Kidney epithelial cell (primary cell): ENCODE data around the gene DERL3. TPM values are rescaled to one million over a fixed set of nuclear protein-coding genes. Genes with fewer than 3 reads are reported as not detected.

Experiments
- DNase-seq: peaks from one replicate; pipeline ENCODE4 v3.0.0-alpha.2; 2010; ENCODE audit warnings: low read depth
- H3K27me3 ChIP-seq: 2 replicates; pipeline ENCODE4 v1.6.0; 2011; ENCODE audit warnings: low read length; ENCODE audit not compliant: control insufficient read depth, insufficient read depth
- H3K36me3 ChIP-seq: 2 replicates; pipeline ENCODE4 v1.5.1; 2011; ENCODE audit warnings: low read length; ENCODE audit not compliant: control insufficient read depth, insufficient read depth
- H3K4me3 ChIP-seq: 2 replicates; pipeline ENCODE4 v1.5.1; 2011; ENCODE audit warnings: low read depth, mild to moderate bottlenecking, control low read depth, low read length
- total RNA-seq: library from RNA; depleted of rRNA; stranded (reverse); fragments of >200 nt; gene quantifications from 2 replicates; pipeline ENCODE4 v1.2.3, GENCODE V29; 2015
- TF ChIP-seq, protein P1 (sequence below): IDR thresholded peaks from 2 replicates; pipeline ENCODE4 v1.5.1; 2011; ENCODE audit warnings: mild to moderate bottlenecking, moderate library complexity, low read length, control low read depth, inconsistent platforms; ENCODE audit not compliant: insufficient read depth, poor library complexity, severe bottlenecking

The DERL3 gene
- total RNA-seq, 1 donor from 2014 or later: 0.54 TPM

DNA sequence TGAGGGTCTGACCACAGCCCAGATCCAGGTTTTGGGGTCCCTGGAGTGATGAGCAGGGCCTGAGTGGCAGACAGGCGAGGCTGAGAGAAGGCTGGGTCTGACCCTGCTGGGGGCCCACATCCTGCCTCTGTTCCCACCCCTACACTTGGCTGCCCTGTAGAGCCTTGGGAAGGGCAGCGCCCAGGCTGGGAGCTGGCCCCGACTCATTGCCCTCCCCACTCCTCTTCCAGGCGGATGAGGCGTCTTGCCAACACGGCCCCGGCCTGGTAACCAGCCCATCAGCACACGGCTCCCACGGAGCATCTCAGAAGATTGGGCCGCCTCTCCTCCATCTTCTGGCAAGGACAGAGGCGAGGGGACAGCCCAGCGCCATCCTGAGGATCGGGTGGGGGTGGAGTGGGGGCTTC lies 4.9 kb downstream of the DERL3 start:
- no peaks in the 10 kb centered on the region for H3K27me3 ChIP-seq
- H3K4me3 ChIP-seq: no peak overlapping the region
- no peak for DNase-seq
- TF ChIP-seq, protein P1, sequence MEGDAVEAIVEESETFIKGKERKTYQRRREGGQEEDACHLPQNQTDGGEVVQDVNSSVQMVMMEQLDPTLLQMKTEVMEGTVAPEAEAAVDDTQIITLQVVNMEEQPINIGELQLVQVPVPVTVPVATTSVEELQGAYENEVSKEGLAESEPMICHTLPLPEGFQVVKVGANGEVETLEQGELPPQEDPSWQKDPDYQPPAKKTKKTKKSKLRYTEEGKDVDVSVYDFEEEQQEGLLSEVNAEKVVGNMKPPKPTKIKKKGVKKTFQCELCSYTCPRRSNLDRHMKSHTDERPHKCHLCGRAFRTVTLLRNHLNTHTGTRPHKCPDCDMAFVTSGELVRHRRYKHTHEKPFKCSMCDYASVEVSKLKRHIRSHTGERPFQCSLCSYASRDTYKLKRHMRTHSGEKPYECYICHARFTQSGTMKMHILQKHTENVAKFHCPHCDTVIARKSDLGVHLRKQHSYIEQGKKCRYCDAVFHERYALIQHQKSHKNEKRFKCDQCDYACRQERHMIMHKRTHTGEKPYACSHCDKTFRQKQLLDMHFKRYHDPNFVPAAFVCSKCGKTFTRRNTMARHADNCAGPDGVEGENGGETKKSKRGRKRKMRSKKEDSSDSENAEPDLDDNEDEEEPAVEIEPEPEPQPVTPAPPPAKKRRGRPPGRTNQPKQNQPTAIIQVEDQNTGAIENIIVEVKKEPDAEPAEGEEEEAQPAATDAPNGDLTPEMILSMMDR: no peak
- peaks cover 2% of the 10 kb centered on the region for H3K36me3 ChIP-seq

DNA sequence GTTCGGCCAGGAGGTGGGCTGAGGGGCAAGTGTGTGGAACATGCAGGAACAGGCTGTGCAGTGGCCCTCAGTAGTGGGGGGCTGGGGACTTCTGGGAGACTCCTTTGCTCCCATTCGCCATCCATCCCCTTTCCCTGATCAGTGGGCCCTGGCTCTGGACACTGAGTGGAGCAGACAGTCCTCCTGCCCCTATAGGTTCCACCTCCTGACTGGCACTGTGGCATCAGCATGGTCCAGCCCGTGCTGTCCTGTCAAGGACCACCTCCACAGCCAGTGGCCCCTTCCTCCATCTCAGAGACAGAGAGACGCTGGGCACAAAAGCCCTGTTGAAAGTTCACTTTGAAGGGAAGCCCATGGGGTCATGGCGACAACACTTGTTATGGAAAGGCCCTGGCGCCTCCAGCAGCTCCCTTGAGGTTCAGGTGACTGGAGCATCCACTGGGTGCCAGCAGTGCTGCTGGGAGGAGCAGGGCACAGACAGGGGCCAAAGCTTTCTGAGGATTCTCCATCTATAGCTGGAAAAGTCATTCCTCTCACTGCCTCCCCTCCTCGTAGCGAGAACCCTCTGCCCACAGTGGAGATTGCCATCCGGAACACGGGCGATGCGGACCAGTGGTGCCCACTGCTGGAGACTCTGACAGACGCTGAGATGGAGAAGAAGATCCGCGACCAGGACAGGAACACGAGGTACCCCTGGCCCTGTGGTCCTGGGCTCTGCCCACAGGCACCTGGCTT lies 5.6 kb downstream of the DERL3 start:
- no peak for DNase-seq
- Histone ChIP-seq H3K36me3 (peaks cover 2% of the 10 kb centered on the region), H3K27me3 (no peaks in the 10 kb centered on the region), H3K4me3 (no peak overlapping the region)
- TF ChIP-seq, protein P1: no peak

DNA sequence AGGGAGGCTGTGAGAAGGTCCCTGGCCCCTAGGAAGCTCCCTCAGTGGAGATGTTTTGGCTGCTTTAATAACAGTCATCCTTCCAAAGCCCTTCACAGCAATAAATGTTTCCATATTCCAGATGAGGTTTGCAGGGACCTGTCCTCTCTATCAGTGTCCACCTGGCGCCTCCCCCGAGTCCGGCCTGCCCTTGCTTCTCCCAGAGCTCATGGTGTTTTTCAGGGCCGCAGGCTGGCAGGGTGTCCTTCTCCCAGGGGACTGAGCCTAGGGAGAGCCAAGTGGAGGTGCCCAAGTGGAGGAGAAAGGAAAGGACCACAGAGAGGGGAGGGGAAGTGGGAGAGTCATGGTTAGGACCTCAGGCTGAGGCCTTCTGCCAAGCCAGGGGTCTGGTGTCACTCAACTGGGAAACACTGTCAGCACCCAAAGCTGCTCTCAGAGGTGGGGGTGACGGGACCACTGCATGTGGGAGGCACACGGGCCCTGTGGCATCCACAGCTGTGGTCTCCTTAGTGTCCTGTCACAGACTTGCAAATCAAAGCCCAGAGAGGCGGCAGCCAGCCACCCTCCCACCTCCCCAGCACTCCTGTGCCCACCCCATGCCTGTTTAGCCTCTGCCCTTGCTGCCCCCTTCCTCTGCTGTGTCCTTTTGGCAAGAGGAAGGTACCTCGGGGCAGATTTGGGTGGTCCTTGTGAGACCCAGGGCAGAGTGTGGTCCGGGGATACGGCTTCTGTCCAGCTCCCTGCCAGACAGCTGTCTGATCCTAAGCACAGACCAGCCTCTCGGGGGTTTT lies 6.4 kb downstream of the DERL3 start:
- TF ChIP-seq, protein P1: no peak
- H3K36me3 ChIP-seq: peaks cover 4% of the 10 kb centered on the region
- DNase-seq: no peak
- H3K27me3 ChIP-seq: no peaks in the 10 kb centered on the region
- H3K4me3 ChIP-seq: no peak overlapping the region

DNA sequence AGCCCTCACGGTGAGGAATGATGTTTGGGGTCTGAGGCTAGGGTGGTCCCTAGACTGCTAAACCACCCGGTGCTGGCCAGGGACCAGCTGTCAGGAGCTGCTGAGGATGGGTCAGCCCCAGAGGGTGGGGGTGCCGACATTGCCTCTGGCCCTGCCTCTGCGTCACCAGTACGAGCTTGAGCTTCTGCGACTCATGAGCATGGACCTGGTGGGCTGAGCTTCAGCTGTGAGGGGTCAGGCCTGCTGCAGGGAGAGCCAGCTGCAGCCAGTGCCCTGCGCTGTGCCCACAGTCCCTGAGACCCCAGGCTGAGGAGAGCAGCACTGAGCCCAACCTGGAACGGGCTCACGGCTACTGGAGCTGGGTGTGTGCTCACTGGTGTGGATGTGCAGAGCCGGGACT lies 7.0 kb downstream of the DERL3 start:
- DNase-seq: no peak
- TF ChIP-seq, protein P1: no peak
- Histone ChIP-seq H3K36me3 (peaks cover 4% of the 10 kb centered on the region), H3K27me3 (no peaks in the 10 kb centered on the region), H3K4me3 (no peak overlapping the region)

DNA sequence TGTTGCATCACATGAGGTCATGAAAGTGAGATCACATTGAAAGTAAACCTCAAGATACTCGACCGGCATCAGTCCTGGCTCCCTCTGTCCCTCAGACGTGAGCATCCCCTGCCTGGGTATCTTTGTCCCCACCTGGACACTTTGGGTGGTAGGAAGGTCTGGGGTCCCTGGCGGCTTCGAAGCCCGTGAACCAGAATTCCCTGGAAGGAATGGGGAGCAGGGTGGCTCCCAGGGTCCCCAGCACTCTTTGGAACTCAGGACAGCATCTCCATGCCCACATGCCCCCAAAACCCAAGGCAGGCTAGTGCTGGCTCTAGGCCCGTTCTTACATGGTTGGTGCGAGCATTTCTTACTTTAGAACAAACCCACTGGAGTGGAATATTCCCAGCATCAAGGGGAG lies 7.5 kb downstream of the DERL3 start:
- Histone ChIP-seq H3K36me3 (peaks cover 5% of the 10 kb centered on the region), H3K27me3 (no peaks in the 10 kb centered on the region), H3K4me3 (no peak overlapping the region)
- no peak for DNase-seq
- TF ChIP-seq, protein P1: no peak
